T-cell (primary cell): ENCODE data around the gene NCR3LG1. TPM values are rescaled to one million over a fixed set of nuclear protein-coding genes. Genes with fewer than 3 reads are reported as not detected.

Source experiments
- ATAC-seq, 4 experiments: fragments of 200-7000 bp in 3 of 4; fragments of 150-1000 bp in 1 of 4; cut with Tn5 transposase; replicated peaks in 1 of 4; 1 replicate in 3 of 4; 2 replicates in 1 of 4; pipeline ENCODE4 v1.10.0; 2021; ENCODE audit warnings: moderate library complexity in 3 of 4, mild to moderate bottlenecking in 2 of 4, moderate number of reproducible peaks in 1 of 4
- CTCF ChIA-PET, 2 donors: fragments of 300-600 bp; sonication (Branson Sonifier 250); formaldehyde crosslinking; loops; one replicate each; lab custom pipeline; 2022; ENCODE audit warnings: antibody characterized with exemption in 2 of 2; lab: Charles Lee
- POLR2A ChIA-PET, 2 donors: fragments of 300-600 bp; sonication (Branson Sonifier 250); formaldehyde crosslinking; loops; one replicate each; lab custom pipeline; 2022; ENCODE audit warnings: antibody characterized with exemption in 2 of 2; lab: Charles Lee
- DNase-seq, 35 experiments: peaks; one replicate each; pipeline versions ENCODE4 v3.0.0 to v3.0.0-alpha.2; 2013 to 2023
- H3K27ac ChIP-seq: one replicate; pipeline ENCODE4 v1.5.1; 2013; ENCODE audit warnings: low read length
- H3K27me3 ChIP-seq, 2 experiments: replicated peaks in 1 of 2; 1 replicate in 1 of 2; 2 replicates in 1 of 2; pipeline versions ENCODE4 v1.6.1 to v1.7.0; 2013; ENCODE audit warnings: low read length in 1 of 2, mixed read lengths in 1 of 2; ENCODE audit not compliant: control insufficient read depth in 2 of 2, insufficient read depth in 2 of 2; ENCODE audit errors: extremely low read depth in 1 of 2
- H3K36me3 ChIP-seq, 2 donors: 1 replicate in 1 of 2; 2 replicates in 1 of 2; pipeline versions ENCODE4 v1.6.1 to v1.7.0; 2013; ENCODE audit warnings: low read length in 1 of 2; ENCODE audit not compliant: control insufficient read depth in 2 of 2, insufficient read depth in 1 of 2; ENCODE audit errors: extremely low read depth in 1 of 2
- H3K4me1 ChIP-seq, 2 experiments: 1 replicate in 1 of 2; 2 replicates in 1 of 2; pipeline versions ENCODE4 v1.6.1 to v1.7.0; 2013; ENCODE audit warnings: low read length in 2 of 2, mixed read lengths in 1 of 2; ENCODE audit not compliant: insufficient read depth in 2 of 2, control insufficient read depth in 1 of 2; ENCODE audit errors: extremely low read depth in 1 of 2
- H3K4me3 ChIP-seq, 2 donors: 1 replicate in 1 of 2; 2 replicates in 1 of 2; pipeline versions ENCODE4 v1.5.1 to v1.7.0; 2013; ENCODE audit warnings: mild to moderate bottlenecking in 2 of 2, low read length in 1 of 2, moderate library complexity in 1 of 2; ENCODE audit not compliant: control insufficient read depth in 1 of 2; ENCODE audit errors: extremely low read depth in 1 of 2
- H3K9me3 ChIP-seq: 2 replicates; pipeline ENCODE4 v1.7.0; 2013
- H3K27ac Mint-ChIP-seq, 2 donors: one replicate each; pipeline ENCODE4 v1.8.0; 2020 to 2021; ENCODE audit warnings: mild to moderate bottlenecking in 2 of 2, mixed read lengths in 2 of 2
- H3K27me3 Mint-ChIP-seq, 2 donors: one replicate each; pipeline ENCODE4 v1.8.0; 2021 to 2022; ENCODE audit warnings: mixed read lengths in 2 of 2
- H3K36me3 Mint-ChIP-seq: one replicate; pipeline ENCODE4 v1.8.0; 2021; ENCODE audit warnings: mixed read lengths
- H3K4me1 Mint-ChIP-seq, 3 donors: one replicate each; pipeline ENCODE4 v1.8.0; 2020 to 2022; ENCODE audit warnings: mixed read lengths in 3 of 3, mild to moderate bottlenecking in 1 of 3
- H3K4me3 Mint-ChIP-seq, 3 donors: one replicate each; pipeline ENCODE4 v1.8.0; 2020 to 2022; ENCODE audit warnings: mild to moderate bottlenecking in 3 of 3, mixed read lengths in 3 of 3, moderate library complexity in 3 of 3
- H3K9me3 Mint-ChIP-seq, 3 donors: one replicate each; pipeline ENCODE4 v1.8.0; 2020 to 2022; ENCODE audit warnings: mixed read lengths in 3 of 3
- WGBS: methylation state at CpG from one replicate; pipeline ENCODE4 v1.1.5; 2013; ENCODE audit warnings: missing lambda C conversion rate; ENCODE audit not compliant: insufficient coverage; 5-methylcytosine and 5-hydroxymethylcytosine counted together
- total RNA-seq, 35 experiments: library from RNA in 6 of 35; stranded (reverse) in 6 of 35; fragments of 120-200 nt in 1 of 35; gene quantifications; one replicate each; pipeline versions ENCODE4 v1.2.1 to v1.2.4 and lab custom pipeline; 2013 to 2026

NCR3LG1 gene
- total RNA-seq, 5 donors from 2014 or later (not counting 1 experiment from before 2014, with no cell fraction given), result 1.8 to 3.6 (median 2.6) TPM

DNA sequence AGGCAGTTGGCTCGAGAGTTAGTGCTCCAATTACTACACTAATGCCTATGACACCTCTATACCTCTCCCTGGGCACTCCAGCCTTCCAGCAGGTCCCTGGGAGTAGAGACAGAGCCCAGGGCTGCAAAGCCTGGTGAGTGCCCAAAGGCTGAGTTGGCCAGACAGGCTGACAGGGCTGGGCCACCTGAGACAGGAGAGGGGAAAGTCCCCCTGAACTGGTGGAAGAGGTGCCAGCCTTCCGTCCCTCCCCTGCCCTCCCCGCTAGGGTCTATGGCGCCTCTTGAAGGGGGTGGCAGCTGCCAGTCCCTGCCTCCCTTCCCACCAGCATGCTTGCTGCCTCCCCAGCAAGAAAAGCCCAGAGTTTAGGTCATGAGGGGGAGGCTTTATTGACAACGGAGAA is 33.9 kb downstream of the NCR3LG1 start:
- WGBS, result 80% methylated on average over 2 of the region's 5 CpGs
- Histone ChIP-seq H3K27ac (no peak overlapping the region), H3K4me1 (peaks cover 0 to 16% of the 10 kb centered on the region in 2 experiments), H3K27me3 (peaks cover 0 to 12% of the 10 kb centered on the region in 2 experiments), H3K36me3 (no peaks in the 10 kb centered on the region), H3K4me3 (no peak overlapping the region), H3K9me3 (no peaks in the 10 kb centered on the region)
- ChIA-PET CTCF (interaction anchor here in 1 of 2 donors (0.7 to 1.0 kb wide), 2 partner anchors 119 to 294 kb away, joined by 3 to 6 read pairs; no protein-coding TSS in a partner anchor), POLR2A (no interaction called here)
- H3K36me3 Mint-ChIP-seq, result no peaks in the 10 kb centered on the region
- no peaks in the 10 kb centered on the region for H3K27me3 Mint-ChIP-seq
- no peak for DNase-seq
- ATAC-seq, result no peak
- no peak overlapping the region for H3K27ac Mint-ChIP-seq
- peaks cover 4 to 6% (median 5%) of the 10 kb centered on the region in 3 donors for H3K4me1 Mint-ChIP-seq
- H3K9me3 Mint-ChIP-seq, result no peaks in the 10 kb centered on the region
- no peak overlapping the region for H3K4me3 Mint-ChIP-seq

DNA sequence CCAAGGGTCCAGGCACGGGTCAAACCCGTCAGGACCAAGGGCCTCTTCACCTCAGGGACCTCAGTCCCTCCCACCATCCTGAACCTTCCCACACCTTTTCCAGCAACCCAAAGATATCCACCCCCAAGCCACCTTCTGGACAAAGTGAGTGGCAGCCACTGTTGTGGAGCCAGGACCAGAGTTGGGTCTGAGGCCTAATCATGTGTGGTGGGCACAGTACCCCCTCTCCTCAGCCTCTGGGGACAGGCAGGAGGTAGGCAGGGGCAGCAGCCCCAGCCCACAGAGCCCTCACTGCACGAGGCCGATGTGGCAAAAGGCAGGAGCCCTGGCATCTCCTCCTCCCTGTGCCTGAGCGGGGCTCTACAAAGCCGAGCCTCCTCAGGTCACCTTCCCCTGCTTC is 34.3 kb downstream of the NCR3LG1 start:
- POLR2A ChIA-PET, result no interaction called here

DNA sequence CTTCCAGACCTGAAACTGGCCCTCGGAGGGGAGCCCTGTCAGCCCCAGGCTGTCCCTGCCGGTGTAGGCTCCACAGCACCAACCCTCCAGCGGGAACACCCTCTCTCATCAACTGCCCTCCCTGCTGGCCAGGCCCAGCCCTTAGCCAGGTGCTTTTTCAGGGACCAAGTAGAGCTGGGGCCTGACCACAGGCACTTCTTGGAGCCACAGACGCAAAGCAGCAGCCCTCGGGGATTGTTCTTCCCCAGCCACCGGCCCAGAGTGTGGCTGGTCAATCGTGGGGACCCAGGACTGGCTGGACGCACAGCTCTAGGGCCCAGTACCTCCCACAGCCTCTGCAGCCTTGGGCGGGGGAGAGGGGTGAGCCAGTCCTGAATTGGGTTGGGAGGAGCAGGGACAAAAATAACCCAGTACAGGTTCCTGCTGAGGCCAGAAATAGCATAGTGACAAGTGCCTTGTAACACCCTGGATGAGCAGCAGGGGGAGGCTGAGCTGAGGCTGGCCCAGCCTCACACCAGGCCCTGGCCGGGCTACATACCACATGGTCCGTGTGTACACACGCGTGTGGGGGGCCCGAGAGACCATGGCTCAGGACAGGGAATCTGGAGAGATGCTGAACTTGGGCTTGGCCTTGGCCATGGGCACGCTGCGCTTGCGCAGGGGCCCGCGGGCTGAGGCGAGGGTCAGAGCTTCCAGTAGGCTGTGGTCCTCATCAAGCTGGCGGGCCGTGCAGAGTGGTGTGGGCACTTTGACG is 34.9 kb downstream of the NCR3LG1 start:
- peaks cover 0 to 16% of the 10 kb centered on the region in 2 experiments for H3K4me1 ChIP-seq
- H3K36me3 Mint-ChIP-seq, result no peaks in the 10 kb centered on the region
- no peaks in the 10 kb centered on the region for H3K27me3 Mint-ChIP-seq
- ChIA-PET POLR2A (no interaction called here), CTCF (interaction anchor here (0.9 to 1.0 kb wide), 3 partner anchors 111 to 376 kb away, joined by 3 read pairs; no protein-coding TSS in a partner anchor)
- ATAC-seq (no peak), DNase-seq (peak in 15 of 35 experiments; percentile 8 to 54 (median 23))
- WGBS, result 81% methylated on average over 23 of the region's 23 CpGs
- no peak overlapping the region for H3K4me3 ChIP-seq
- no peaks in the 10 kb centered on the region for H3K36me3 ChIP-seq
- H3K27ac Mint-ChIP-seq, result no peak overlapping the region
- peaks cover 0 to 12% of the 10 kb centered on the region in 2 experiments for H3K27me3 ChIP-seq
- H3K9me3 ChIP-seq, result no peaks in the 10 kb centered on the region
- peak overlapping the region in 2 of 3 donors; percentile 59 to 65 for H3K4me3 Mint-ChIP-seq
- peaks cover 4 to 6% (median 5%) of the 10 kb centered on the region in 3 donors for H3K4me1 Mint-ChIP-seq
- H3K27ac ChIP-seq, result no peak overlapping the region
- H3K9me3 Mint-ChIP-seq, result no peaks in the 10 kb centered on the region

More for the DNA sequence above, 34.3 kb downstream of the NCR3LG1 start:
- DNase-seq (no peak), ATAC-seq (no peak)
- no peaks in the 10 kb centered on the region for H3K36me3 Mint-ChIP-seq
- H3K9me3 ChIP-seq, result no peaks in the 10 kb centered on the region
- H3K27ac ChIP-seq, result no peak overlapping the region
- H3K4me3 ChIP-seq, result no peak overlapping the region
- H3K27me3 Mint-ChIP-seq, result no peaks in the 10 kb centered on the region
- peaks cover 0 to 12% of the 10 kb centered on the region in 2 experiments for H3K27me3 ChIP-seq
- no peak overlapping the region for H3K4me3 Mint-ChIP-seq
- H3K36me3 ChIP-seq, result no peaks in the 10 kb centered on the region
- CTCF ChIA-PET, result interaction anchor here in 1 of 2 donors (1.0 kb wide), 1 partner anchor 118 kb away, joined by 6 read pairs; no protein-coding TSS in a partner anchor
- peaks cover 0 to 16% of the 10 kb centered on the region in 2 experiments for H3K4me1 ChIP-seq
- H3K4me1 Mint-ChIP-seq, result peaks cover 4 to 6% (median 5%) of the 10 kb centered on the region in 3 donors
- WGBS, result 65% methylated on average over 4 of the region's 6 CpGs
- no peaks in the 10 kb centered on the region for H3K9me3 Mint-ChIP-seq
- H3K27ac Mint-ChIP-seq, result no peak overlapping the region

DNA sequence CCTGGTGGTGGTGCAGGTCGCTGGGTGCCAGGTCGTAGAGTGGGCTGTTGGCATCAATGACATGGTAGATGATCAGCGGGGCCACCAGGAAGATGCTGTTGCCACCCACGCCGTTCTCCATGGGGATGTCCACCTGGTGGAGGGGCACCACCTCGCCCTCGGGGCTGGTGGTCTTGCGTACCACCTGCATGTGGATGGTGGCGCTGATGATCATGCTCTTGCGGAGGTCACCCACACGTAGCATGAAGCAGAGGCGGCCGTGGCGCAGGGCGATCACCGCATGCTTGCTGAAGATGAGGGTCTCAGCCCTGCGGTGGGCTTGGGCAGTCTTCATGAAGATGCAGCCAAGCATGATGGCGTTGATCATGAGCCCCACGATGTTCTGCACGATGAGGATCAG is 35.7 kb downstream of the NCR3LG1 start:
- no peak overlapping the region for H3K27ac Mint-ChIP-seq
- POLR2A ChIA-PET, result no interaction called here

DNA sequence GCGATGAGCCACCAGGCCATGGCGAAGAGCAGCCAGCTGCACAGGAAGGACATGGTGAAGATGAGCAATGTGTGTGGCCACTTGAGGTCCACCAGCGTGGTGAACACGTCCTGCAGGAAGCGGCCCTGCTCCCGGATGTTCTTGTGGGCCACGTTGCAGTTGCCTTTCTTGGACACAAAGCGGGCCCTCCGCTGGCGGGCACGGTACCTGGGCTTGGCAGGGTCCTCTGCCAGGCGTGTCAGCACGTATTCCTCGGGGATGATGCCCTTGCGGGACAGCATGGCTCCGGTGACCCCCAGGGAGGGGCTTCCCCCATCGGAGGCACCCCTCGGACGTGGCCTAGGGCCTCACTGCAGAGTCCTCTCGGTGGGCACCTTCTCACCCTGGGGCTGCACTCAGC is 36.2 kb downstream of the NCR3LG1 start:
- Mint-ChIP-seq H3K36me3 (no peaks in the 10 kb centered on the region), H3K27me3 (no peaks in the 10 kb centered on the region), H3K27ac (no peak overlapping the region), H3K4me1 (peaks cover 4 to 6% (median 5%) of the 10 kb centered on the region in 3 donors), H3K9me3 (no peaks in the 10 kb centered on the region), H3K4me3 (peak overlapping the region; percentile 65 to 84 (median 68))
- H3K27me3 ChIP-seq, result peaks cover 0 to 12% of the 10 kb centered on the region in 2 experiments
- H3K4me3 ChIP-seq, result no peak overlapping the region
- no peak overlapping the region for H3K27ac ChIP-seq
- ChIA-PET POLR2A (no interaction called here), CTCF (no interaction called here)
- no peaks in the 10 kb centered on the region for H3K36me3 ChIP-seq
- ATAC-seq (no peak), DNase-seq (no peak)
- no peaks in the 10 kb centered on the region for H3K9me3 ChIP-seq
- H3K4me1 ChIP-seq, result peaks cover 0 to 16% of the 10 kb centered on the region in 2 experiments
- 84% methylated on average over 17 of the region's 20 CpGs for WGBS

More for the DNA sequence above, 35.7 kb downstream of the NCR3LG1 start:
- Histone ChIP-seq H3K4me3 (no peak overlapping the region), H3K9me3 (no peaks in the 10 kb centered on the region), H3K27ac (no peak overlapping the region), H3K4me1 (peaks cover 0 to 16% of the 10 kb centered on the region in 2 experiments), H3K27me3 (peaks cover 0 to 12% of the 10 kb centered on the region in 2 experiments), H3K36me3 (no peaks in the 10 kb centered on the region)
- DNase-seq (no peak), ATAC-seq (no peak)
- Mint-ChIP-seq H3K4me1 (peaks cover 4 to 6% (median 5%) of the 10 kb centered on the region in 3 donors), H3K4me3 (peak overlapping the region; percentile 28 to 65 (median 59)), H3K9me3 (no peaks in the 10 kb centered on the region), H3K36me3 (no peaks in the 10 kb centered on the region), H3K27me3 (no peaks in the 10 kb centered on the region)
- CTCF ChIA-PET, result interaction anchor here (0.9 to 1.0 kb wide), 3 partner anchors 112 to 377 kb away, joined by 3 read pairs; no protein-coding TSS in a partner anchor
- WGBS, result 92% methylated on average over 20 of the region's 20 CpGs

DNA sequence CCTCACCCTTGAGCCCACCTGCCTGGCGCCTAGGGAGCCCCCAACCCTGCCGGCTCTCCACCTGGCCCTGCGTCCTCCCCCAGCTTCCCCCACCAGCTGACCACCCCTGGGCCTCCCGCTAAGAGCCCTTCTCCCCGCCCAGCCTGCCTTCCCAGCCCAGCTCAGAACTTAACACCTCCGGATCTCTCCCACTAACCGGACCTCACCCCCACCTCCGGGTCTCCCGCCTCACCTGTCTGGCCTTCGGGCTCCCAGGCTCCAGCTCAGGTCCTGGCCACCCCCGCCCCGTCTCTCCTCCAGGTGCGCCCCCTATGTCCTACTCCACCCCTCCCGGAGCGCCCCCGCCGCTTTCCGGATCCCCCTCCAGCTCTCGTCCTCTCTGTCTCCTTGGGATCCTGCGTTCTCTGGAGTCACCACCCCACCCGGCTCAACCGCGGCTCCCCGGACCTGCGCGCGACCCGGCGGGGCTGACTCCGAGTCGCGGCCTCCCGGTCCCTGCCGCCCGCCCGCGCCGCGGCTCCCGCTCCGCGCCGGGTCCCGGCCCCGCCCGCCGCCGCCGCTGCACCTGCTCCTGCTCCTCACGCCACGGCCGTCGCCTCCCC is 37.1 kb downstream of the NCR3LG1 start, which contains the start of gene KCNJ11:
TSS of gene KCNJ11 (minus strand) at position 51 of the 602 bp plus-strand sequence. CDS start 568 bp downstream, outside the sequence.
- no peaks in the 10 kb centered on the region for H3K9me3 Mint-ChIP-seq
- POLR2A ChIA-PET, result no interaction called here
- Histone ChIP-seq H3K36me3 (no peaks in the 10 kb centered on the region), H3K4me3 (peak within 1 kb of the TSS; percentile 66 to 74), H3K27me3 (peaks cover 0 to 17% of the 10 kb centered on the region in 2 experiments), H3K4me1 (peaks cover 0 to 16% of the 10 kb centered on the region in 2 experiments), H3K27ac (no peak within 1 kb of the TSS), H3K9me3 (no peaks in the 10 kb centered on the region)
- H3K36me3 Mint-ChIP-seq, result no peaks in the 10 kb centered on the region
- 6% methylated on average over 53 of the region's 53 CpGs for WGBS
- ATAC-seq, result peak; percentile 62 to 72 (median 67)
- no peaks in the 10 kb centered on the region for H3K27me3 Mint-ChIP-seq
- peaks cover 1 to 6% (median 5%) of the 10 kb centered on the region in 3 donors for H3K4me1 Mint-ChIP-seq
- CTCF ChIA-PET, result interaction anchor here (0.6 to 1.6 kb wide), 7 partner anchors 9 to 600 kb away, joined by 3 to 9 read pairs (median 5); no protein-coding TSS in a partner anchor
- H3K4me3 Mint-ChIP-seq, result peak within 1 kb of the TSS; percentile 80 to 84 (median 82)
- DNase-seq, result peak in 4 of 35 experiments; percentile 3 to 7 (median 6)
- peak within 1 kb of the TSS in 1 of 2 donors; percentile 48 for H3K27ac Mint-ChIP-seq
